Spleen (tissue), 11 donors: ENCODE results near the gene ZNF506. TPM values are rescaled to one million over a fixed set of nuclear protein-coding genes. Genes with fewer than 3 reads are reported as not detected.
A peak's percentile ranks its signal among the peaks of the same experiment; 100 is the strongest.
"Not testable (repeated sequence)": the region's sequence is repeated elsewhere in the genome, so short reads cannot be mapped to it uniquely, and the experiment has no call there.

Experiments
- DNase-seq: peaks from one replicate; pipeline ENCODE4 v3.0.0-alpha.2; 2020
- H3K27ac ChIP-seq, 8 donors: fragments of 200-600 bp; sonication (generic) in 7 of 8; 1 replicate in 4 of 8; 2 replicates in 4 of 8; pipeline versions ENCODE4 v1.5.0 to v1.8.0; 2016 to 2021; ENCODE audit warnings: inconsistent platforms in 4 of 8, mild to moderate bottlenecking in 4 of 8, moderate library complexity in 1 of 8
- H3K27me3 ChIP-seq, 7 donors: fragments of 200-600 bp; sonication (generic) in 6 of 7; replicated peaks in 1 of 7; 1 replicate in 4 of 7; 2 replicates in 3 of 7; pipeline versions ENCODE4 v1.5.0 to v1.8.0; 2016 to 2021; ENCODE audit warnings: inconsistent platforms in 3 of 7, mild to moderate bottlenecking in 1 of 7
- H3K36me3 ChIP-seq, 6 donors: fragments of 200-600 bp; sonication (generic) in 5 of 6; 1 replicate in 4 of 6; 2 replicates in 2 of 6; pipeline versions ENCODE4 v1.5.0 to v1.8.0; 2016 to 2021; ENCODE audit warnings: inconsistent platforms in 2 of 6
- H3K4me1 ChIP-seq, 6 donors: fragments of 200-600 bp; sonication (generic) in 5 of 6; 1 replicate in 3 of 6; 2 replicates in 3 of 6; pipeline versions ENCODE4 v1.5.0 to v1.8.0; 2016 to 2021; ENCODE audit warnings: inconsistent platforms in 3 of 6
- H3K4me3 ChIP-seq, 8 donors: fragments of 200-600 bp; sonication (generic) in 7 of 8; 1 replicate in 4 of 8; 2 replicates in 4 of 8; pipeline versions ENCODE4 v1.5.0 to v1.8.0; 2016 to 2021; ENCODE audit warnings: inconsistent platforms in 4 of 8, mild to moderate bottlenecking in 4 of 8, moderate library complexity in 2 of 8
- H3K9me3 ChIP-seq, 8 donors: fragments of 200-600 bp; sonication (generic) in 7 of 8; 1 replicate in 4 of 8; 2 replicates in 4 of 8; pipeline versions ENCODE4 v1.5.0 to v1.8.0; 2016 to 2021; ENCODE audit warnings: inconsistent platforms in 4 of 8
- POLR2A ChIP-seq, 3 donors: fragments of 450-650 bp; IDR thresholded peaks; one replicate each; pipeline ENCODE4 v1.5.1; 2017; ENCODE audit warnings: antibody characterized with exemption in 3 of 3, mild to moderate bottlenecking in 1 of 3
- POLR2AphosphoS5 ChIP-seq, 3 donors: sonication (generic); formaldehyde crosslinking; IDR thresholded peaks; one replicate each; pipeline ENCODE4 v1.5.1; 2017; ENCODE audit warnings: antibody characterized with exemption in 3 of 3
- WGBS, 5 donors: extraction: QIAGEN DNeasy Blood & Tissue Kit in 3 of 5; methylation state at CpG; one replicate each; pipeline versions ENCODE4 v1.1.5 to v1.1.7; 2013 to 2018; 5-methylcytosine and 5-hydroxymethylcytosine counted together
- intact Hi-C: fragments of 100-400 bp; cut with DNase I; formaldehyde crosslinking; loops from one replicate; pipeline ENCODE4 v1.15.0; 2023; ENCODE audit warnings: low total_unique reads
- polyA plus RNA-seq, 3 donors: library from polyadenylated mRNA; stranded (reverse); fragments of 200-250 nt; gene quantifications; one replicate each; pipeline ENCODE4 v1.2.1, GENCODE V29; 2013
- total RNA-seq, 7 donors: library from RNA; depleted of rRNA in 3 of 7; stranded (reverse); fragments of >200 nt in 3 of 7; fragmentation: NEBNext Ultra II Directional in 4 of 7; extraction: Animal tissue kit (Norgen Biotek cat#: 25700) in 4 of 7; gene quantifications; one replicate each; pipeline versions ENCODE4 v1.1.0 to v1.2.1, GENCODE V29; 2016 to 2021
- TF ChIP-seq, protein P1 (sequence below), 11 experiments: fragments of 200-600 bp in 7 of 11; fragments of 450-650 bp in 4 of 11; sonication (generic) in 4 of 11; IDR thresholded peaks in 8 of 11; conservative IDR thresholded peaks in 3 of 11; 1 replicate in 7 of 11; 2 replicates in 4 of 11; pipeline versions ENCODE4 v1.4.0 to v1.8.0; 2016 to 2021; ENCODE audit warnings: antibody characterized with exemption in 11 of 11, inconsistent platforms in 4 of 11, mild to moderate bottlenecking in 1 of 11
- donor health status: healthy with polysubstance abuse.
- donor health status: DM: no; HTN: no; CAD: no; lungs with moderate emphysema.
- donor health status: DM: no; HTN: no; CAD: no.
- donor health status: Bipolar disorder and iron deficiency.
- donor health status: healthy.
- donor health status: DM: no; HTN: no; CAD: no.
- donor health status: DM: yes; HTN: yes; CAD: no.

Gene ZNF506
- total and polyA plus RNA-seq, 10 donors = 6.3 to 114 (median 39.8) TPM

DNA sequence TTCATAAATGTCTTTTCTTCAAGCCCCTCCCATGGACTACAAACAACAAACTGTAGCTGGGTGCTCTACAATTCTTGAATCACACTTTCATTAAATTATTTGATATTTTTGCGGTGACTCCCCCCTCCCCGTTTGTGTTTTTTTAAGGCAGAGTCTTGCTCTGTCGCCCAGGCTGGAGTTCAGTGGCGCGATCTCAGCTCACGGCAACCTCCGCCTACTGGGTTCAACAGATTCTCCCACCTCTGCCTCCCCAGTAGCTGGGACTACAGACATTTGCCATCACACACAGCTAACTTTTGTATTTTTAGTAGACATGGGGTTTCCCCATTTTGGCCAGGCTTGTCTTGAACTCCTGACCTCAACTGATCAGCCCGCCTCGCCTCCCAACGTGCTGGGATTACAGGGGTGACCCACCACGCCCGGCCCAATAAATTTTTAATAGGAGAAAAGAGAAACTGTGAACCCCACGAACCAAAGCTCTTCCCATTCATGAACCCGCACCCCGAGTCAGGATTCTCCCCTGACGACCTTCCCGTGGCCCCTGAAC is 703 bp downstream of the ZNF506 start:
- peaks cover 14 to 62% (median 45%) of the 10 kb centered on the region in 6 donors for H3K4me1 ChIP-seq
- intact Hi-C loops = no loop called here
- H3K36me3 ChIP-seq = peaks cover 0 to 43% (median 3%) of the 10 kb centered on the region in 6 donors
- peaks cover 0 to 80% (median 51%) of the 10 kb centered on the region in 8 donors for H3K9me3 ChIP-seq
- peak overlapping the region; percentile 94 to 98 (median 96) for H3K27ac ChIP-seq
- H3K27me3 ChIP-seq = no peaks in the 10 kb centered on the region
- DNase-seq = no peak
- H3K4me3 ChIP-seq = peak overlapping the region; percentile 47 to 80 (median 70)
- WGBS, 5 donors = 9 to 32% (median 18%) methylated on average over 17 of the region's 17 CpGs
- TF ChIP-seq, protein P1, sequence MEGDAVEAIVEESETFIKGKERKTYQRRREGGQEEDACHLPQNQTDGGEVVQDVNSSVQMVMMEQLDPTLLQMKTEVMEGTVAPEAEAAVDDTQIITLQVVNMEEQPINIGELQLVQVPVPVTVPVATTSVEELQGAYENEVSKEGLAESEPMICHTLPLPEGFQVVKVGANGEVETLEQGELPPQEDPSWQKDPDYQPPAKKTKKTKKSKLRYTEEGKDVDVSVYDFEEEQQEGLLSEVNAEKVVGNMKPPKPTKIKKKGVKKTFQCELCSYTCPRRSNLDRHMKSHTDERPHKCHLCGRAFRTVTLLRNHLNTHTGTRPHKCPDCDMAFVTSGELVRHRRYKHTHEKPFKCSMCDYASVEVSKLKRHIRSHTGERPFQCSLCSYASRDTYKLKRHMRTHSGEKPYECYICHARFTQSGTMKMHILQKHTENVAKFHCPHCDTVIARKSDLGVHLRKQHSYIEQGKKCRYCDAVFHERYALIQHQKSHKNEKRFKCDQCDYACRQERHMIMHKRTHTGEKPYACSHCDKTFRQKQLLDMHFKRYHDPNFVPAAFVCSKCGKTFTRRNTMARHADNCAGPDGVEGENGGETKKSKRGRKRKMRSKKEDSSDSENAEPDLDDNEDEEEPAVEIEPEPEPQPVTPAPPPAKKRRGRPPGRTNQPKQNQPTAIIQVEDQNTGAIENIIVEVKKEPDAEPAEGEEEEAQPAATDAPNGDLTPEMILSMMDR (IDR thresholded peaks at IDR 0.05 in 8 of 11, conservative IDR thresholded peaks at IDR 0.05 in 3 of 11) = no peak

DNA sequence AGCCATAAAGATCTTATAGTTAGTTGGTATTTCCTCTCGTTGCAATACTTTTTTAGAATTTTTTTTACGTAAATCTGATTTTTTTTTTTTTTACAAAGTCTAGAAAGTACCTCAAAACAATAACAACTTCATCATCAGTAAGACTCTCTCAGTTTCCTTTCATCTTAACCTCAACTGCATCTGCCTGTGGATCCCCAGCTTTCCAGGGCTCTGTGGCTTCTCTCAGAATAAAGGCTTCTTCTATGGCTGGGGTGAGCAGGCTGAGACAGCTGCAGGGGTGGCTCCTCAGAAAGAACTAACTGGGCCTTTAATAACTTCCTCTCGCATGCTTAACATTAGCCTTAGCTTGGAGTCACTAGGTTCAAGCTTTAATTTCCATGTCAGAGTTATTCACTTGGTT is 4.2 kb downstream of the ZNF506 start:
- DNase-seq = no peak
- 61 to 86% (median 74%) methylated on average over 3 of the region's 3 CpGs for WGBS, 5 donors
- no peak overlapping the region for H3K4me3 ChIP-seq
- peaks cover 0 to 76% (median 11%) of the 10 kb centered on the region in 6 donors for H3K36me3 ChIP-seq
- H3K4me1 ChIP-seq = peaks cover 14 to 72% (median 48%) of the 10 kb centered on the region in 6 donors
- TF ChIP-seq POLR2A (IDR thresholded peaks at IDR 0.05) (no peak), POLR2AphosphoS5 (IDR thresholded peaks at IDR 0.05) (no peak)
- TF ChIP-seq, protein P1 (IDR thresholded peaks at IDR 0.05 in 8 of 11, conservative IDR thresholded peaks at IDR 0.05 in 3 of 11) = no peak
- H3K27me3 ChIP-seq = no peaks in the 10 kb centered on the region
- intact Hi-C loops = no loop called here
- peaks cover 0 to 81% (median 58%) of the 10 kb centered on the region in 8 donors for H3K9me3 ChIP-seq
- peak overlapping the region in 2 of 8 donors; percentile 34 to 66 for H3K27ac ChIP-seq

DNA sequence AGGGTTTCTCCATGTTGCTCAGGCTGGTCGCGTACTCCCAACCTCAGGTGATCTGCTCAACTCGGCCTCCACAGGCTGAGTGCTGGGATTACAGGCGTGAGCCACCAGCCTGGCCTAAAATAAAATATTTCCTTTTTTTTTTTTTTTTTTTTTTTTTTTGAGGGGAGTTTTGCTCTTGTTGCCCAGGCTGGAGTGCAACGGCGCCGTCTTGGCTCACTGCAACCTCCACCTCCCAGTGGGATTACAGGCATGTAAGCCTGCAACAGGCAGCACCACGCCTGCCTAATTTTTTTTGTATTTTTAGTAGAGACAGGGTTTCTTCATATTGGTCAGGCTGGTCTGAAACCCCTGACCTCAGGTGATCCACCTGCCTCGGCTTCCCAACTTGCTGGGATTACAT is 4.9 kb downstream of the ZNF506 start:
- DNase-seq = no peak
- H3K36me3 ChIP-seq = peaks cover 0 to 81% (median 11%) of the 10 kb centered on the region in 6 donors
- intact Hi-C loops = no loop called here
- TF ChIP-seq, protein P1 (IDR thresholded peaks at IDR 0.05 in 8 of 11, conservative IDR thresholded peaks at IDR 0.05 in 3 of 11) = no peak
- TF ChIP-seq POLR2AphosphoS5 (IDR thresholded peaks at IDR 0.05) (no peak), POLR2A (IDR thresholded peaks at IDR 0.05) (no peak)
- WGBS, 5 donors = 89 to 97% (median 92%) methylated on average over 9 of the region's 9 CpGs
- H3K4me3 ChIP-seq = no peak overlapping the region
- no peak overlapping the region for H3K27ac ChIP-seq
- peaks cover 10 to 73% (median 44%) of the 10 kb centered on the region in 6 donors for H3K4me1 ChIP-seq
- peaks cover 0 to 88% (median 63%) of the 10 kb centered on the region in 8 donors for H3K9me3 ChIP-seq
- H3K27me3 ChIP-seq = no peaks in the 10 kb centered on the region

DNA sequence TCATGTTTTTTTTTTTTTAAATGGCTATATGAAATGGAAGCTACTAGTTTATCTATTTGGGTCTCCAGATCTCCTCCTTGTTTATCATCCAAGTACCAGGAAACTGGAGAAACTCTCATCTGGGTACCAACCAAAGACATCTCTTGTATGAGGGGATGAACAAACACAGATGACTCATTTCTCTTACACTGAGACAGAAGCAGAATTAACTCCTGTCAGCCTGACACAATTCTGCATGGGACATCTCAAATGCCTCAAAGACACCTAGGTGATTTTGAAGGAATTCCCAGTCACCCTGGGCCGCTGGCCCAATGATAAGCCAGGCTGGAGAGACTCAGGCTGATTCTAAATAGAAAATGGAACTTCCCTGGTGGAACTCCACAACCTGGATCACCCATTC is 9.6 kb downstream of the ZNF506 start:
- H3K27me3 ChIP-seq, H3K27ac ChIP-seq, H3K4me3 ChIP-seq, DNase-seq, intact Hi-C loops: not testable (repeated sequence)
- Histone ChIP-seq H3K9me3 (peaks cover 0 to 96% (median 82%) of the 10 kb centered on the region in 8 donors), H3K36me3 (peaks cover 0 to 93% (median 17%) of the 10 kb centered on the region in 6 donors), H3K4me1 (peaks cover 0 to 54% (median 7%) of the 10 kb centered on the region in 6 donors)
- 94 to 100% (median 100%) methylated on average over 1 of the region's 1 CpG for WGBS, 5 donors
